HG02884 (cell line): ENCODE measurements around the gene CGB5.
"Not testable (repeated sequence)": the region's sequence is repeated elsewhere in the genome, so short reads cannot be mapped to it uniquely, and the experiment has no call there.

ENCODE experiments used
- ATAC-seq: cut with Tn5 transposase; IDR thresholded peaks from one replicate; pipeline ENCODE4 v1.9.1; 2021; ENCODE audit warnings: mild to moderate bottlenecking, moderate library complexity; ENCODE audit not compliant: unreplicated experiment

CGB5 gene

GRCh38 chr19:49043548-49043947, at the start of gene CGB5:
Gene CGB5 (plus strand): TSS chr19:49043848. CDS start chr19:49044210, 362 bp downstream.
- ATAC-seq, result not testable (repeated sequence)

DNA sequence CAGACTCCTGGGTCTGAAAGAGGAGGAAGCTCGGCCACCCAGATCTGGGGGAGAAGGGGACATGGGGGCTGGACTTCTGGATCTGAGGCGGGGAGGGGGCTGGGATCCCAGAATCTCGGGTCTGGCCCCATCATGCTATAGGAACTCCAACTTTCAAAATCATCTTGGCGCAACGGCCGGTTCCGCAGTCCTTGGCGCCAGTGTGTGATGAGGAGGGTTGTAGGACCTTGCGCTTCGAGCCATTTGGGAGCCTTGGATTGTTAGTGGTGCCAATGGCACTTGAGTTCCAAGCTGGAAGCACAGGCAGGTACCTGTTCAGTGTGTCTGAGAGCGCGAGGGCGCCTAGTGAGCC, 49.6 kb upstream of the CGB5 start:
- ATAC-seq, result no peak

- no peak for ATAC-seq
Observed at GRCh38 chr19:48997972-48998371, 45.7 kb upstream of the CGB5 start.

DNA sequence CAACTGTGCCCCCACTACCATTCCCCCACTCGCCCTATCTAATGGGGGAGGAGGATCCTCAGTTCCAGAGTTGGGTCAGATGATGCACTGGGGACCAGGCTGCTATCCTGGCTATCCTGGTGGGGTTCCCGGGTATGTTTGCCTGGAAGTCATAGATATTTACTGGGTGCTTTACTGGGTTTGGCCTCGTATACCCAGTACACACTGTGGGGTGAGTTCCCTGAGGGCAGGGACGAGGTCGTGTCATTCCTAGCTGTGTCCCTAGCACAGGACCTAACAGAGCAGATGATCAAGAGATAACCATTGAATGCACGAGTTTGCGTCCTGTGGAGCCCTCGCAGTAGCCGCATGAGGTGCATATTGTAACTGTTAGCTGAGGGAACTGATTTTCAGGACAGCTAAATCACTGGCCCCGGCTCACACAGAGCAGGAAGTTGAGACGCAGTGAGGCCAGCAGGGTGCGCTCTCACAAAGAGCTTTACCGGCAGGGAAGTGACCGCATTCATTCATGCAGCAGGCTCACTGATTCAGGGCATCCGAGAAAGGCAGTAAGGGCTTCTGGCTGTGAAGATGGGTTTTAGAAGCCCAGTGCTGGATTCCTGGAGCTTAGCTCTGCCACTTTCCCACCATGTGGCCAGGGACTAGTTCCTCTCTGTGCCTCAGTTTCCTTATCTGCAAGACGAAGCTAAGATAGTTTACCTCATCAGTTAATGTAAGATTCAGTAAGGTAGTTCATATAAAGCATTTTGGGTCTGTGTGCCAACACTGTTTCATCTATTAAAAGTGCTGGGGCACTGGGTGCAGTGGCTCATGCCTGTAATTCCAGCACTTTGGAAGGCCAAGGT, 43.9 kb upstream of the CGB5 start:
- no peak for ATAC-seq

DNA sequence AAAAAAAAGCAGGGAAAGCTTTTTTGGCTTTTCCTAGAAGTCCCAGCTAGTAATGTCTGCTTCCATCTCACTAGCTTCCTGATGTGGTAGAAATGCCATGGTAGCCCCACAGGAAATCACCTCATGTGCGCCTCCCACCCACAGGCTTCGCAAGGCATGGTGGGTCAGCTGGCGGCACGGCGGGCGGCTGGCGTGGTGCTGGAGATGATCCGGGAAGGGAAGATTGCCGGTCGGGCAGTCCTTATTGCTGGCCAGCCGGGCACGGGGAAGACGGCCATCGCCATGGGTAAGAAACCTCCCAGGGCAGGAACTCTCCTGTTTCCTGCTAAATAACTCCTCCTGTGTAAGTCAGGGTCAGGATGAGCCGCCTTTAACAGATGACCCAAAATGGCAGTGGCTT, 39.5 kb upstream of the CGB5 start:
- ATAC-seq, result no peak

- no peak for ATAC-seq
Observed at GRCh38 chr19:49004964-49005614, 38.6 kb upstream of the CGB5 start.

- no peak for ATAC-seq
Observed at GRCh38 chr19:49006905-49007304, 36.7 kb upstream of the CGB5 start.

GRCh38 chr19:49009828-49010227, 33.8 kb upstream of the CGB5 start:
- no peak for ATAC-seq

- ATAC-seq, result no peak
Observed at GRCh38 chr19:49010453-49010852, 33.2 kb upstream of the CGB5 start.

DNA sequence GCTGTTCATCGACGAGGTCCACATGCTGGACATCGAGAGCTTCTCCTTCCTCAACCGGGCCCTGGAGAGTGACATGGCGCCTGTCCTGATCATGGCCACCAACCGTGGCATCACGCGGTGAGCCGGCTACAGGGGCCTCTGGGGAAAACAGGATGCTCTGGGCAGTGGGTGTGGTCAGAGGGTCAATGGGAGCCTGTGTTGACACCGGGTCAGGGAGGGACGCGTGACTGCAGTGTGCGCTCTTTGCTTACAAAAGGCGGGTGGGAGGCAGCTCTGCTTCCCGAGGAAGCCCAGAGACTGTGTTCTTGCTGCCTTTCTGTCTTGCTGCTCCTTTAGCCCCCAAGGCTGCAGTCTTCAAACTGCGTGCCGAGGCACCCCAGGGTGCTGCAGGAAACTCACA, 32.5 kb upstream of the CGB5 start:
- no peak for ATAC-seq

DNA sequence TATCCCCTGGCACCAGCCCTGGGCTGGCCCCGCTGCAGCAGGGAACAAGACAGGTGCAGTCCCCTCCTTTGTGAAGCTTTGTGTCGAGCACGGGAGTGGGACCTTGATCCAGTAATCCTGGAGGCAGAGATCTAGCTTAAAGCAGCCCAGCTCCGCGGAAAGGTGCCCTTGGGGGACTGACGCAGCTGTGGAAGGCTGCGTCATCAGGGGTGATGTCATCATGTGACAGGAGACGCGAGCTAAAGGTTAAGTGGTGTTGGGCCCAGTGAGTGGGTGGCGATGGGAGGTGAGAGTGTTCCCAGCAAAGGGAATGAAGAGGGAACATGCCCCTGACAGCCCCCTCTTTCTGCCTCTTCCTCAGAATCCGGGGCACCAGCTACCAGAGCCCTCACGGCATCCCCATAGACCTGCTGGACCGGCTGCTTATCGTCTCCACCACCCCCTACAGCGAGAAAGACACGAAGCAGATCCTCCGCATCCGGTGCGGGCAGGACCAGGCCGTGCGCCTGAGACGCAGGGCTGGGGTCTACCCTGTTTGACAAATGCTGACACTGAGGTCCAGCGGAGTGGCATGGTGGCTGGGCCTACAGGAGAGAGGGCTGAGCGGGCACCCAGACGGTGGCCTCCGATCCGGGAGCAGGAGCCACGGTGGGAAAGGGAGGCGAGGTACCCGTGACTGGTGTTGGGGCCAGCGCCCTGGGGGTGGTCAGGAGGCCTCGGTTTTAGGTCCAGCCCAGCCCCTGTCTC, 29.4 kb upstream of the CGB5 start:
- no peak for ATAC-seq

DNA sequence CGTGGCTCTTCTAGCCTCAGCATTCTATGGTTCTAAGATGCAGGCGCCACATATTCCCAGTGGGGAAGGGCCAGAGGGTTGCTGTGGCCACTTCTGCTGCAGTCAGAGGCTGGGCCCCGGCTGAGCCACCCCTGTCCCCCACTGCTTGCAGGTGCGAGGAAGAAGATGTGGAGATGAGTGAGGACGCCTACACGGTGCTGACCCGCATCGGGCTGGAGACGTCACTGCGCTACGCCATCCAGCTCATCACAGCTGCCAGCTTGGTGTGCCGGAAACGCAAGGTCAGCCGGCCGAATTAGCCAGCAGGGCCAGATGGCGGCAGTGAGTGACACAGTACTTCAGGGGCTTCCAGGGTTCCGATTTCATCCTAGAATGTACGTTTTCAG, 28.8 kb upstream of the CGB5 start:
- ATAC-seq, result no peak

DNA sequence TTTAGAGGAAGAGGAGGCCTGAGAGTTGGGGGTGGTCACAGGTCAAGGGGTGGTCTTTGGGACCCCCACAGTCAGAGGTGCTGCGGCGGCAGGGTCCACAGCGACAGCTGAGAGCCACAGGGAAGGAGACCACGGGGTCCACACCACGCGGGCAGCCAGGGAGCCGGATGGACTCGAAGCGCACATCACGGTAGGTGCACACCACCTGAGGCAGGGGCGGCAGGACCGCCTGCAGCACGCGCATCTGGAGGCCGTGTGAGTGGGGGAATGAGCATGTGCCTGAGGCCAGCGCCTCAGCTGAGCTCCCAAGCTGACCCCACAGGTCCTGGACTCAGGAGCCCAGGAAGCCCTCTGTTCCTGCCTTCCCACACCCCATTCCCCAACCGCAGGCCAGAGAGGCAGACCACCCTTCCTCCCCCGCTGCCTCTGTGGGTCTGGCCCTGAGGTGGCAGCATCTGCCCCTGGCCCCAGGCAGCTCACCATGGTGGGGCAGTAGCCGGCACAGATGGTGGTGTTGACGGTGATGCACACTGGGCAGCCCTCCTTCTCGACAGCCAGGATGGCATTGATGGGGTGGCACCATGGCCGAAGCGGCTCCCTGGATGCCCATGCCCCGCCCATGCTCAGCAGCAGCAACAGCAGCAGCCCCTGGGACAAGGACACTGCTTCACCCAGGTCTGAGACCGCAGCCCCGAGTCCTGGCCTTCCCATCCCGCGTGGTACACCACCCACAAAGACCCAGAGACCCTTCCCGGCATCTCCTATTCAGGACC, 27.4 kb upstream of the CGB5 start:
- ATAC-seq, result no peak

- ATAC-seq, result no peak
Observed at GRCh38 chr19:49017041-49017665, 26.5 kb upstream of the CGB5 start, which contains the start of gene LHB. Gene LHB (minus strand): TSS chr19:49017091. CDS start chr19:49017081, 10 bp downstream.

- ATAC-seq, result no peak
Observed at GRCh38 chr19:49017666-49018351, 25.8 kb upstream of the CGB5 start.

DNA sequence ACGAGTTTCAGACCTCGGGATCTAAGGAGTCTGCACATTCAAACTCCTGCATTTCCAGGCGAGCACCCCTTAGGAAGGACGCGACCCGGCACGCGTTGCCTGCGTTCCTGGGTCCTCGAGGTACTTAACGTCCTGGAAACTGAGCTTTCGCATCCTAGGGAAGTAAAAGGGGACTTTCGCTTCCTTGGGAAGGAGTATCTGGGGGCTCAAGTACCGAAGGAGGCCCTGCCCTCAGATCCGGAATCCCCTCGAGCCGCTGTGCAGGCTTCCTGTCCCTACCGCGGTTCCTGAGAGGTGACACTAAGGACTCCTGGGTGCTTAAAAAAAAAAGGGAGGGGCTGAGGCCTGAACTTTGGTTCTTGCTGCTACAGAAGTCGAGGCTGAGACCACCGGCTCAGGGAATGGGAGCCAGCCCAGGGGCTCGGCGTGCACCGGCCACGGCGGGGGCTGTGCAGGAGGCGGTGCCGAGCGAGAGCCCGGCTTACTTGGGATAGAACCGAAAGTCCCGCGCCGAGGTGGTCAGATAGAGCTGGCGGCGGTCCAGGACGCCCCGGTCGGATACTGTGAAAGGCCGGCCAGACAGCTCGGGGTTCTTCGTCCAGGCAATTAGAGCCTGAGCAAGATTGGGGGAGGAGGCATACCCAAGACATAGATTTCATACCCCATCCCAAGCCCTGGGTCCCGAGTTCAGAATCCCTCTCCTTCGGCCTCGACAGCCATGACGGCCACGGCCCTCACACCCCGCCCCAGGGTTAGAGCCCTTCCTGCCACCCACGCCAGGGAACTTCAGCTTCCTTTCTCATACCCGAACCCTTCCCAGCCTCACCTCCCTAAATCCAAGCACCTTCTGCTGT, 25.0 kb upstream of the CGB5 start:
- ATAC-seq, result not testable (repeated sequence)

DNA sequence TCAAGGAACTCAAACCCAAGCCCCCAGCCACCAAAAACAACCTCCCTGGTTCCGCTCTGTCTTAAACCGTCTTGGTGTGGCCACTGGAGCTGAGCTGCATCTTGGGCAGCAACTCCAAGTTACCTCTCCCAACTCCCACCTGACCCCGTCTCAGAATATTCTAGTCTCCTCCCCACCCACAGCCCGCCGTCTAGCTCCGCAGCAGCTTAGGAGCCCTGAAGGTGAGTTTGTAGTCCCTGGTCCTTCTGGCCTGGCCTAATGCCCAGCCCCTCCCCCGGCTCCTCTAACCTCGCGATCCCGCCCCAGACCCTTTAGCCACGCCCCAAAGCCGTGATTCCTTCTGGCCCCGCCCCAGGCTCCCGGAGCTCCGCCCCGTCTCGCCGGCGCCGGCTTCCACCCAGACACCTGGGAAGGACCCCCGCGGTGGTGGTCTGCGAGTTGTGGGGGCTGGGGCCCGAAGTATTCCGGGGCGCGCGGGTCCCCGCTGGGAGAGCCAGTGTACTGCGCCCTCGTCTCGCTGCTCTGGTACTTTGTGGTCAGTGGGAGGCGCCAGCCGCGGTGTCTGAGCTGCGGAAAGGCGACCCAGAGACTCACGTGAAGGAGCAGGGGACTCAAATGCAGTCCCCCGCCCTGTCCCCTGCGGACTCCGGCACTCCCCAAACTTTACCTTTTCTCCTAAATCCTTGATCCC, 24.3 kb upstream of the CGB5 start:
- no peak for ATAC-seq

DNA sequence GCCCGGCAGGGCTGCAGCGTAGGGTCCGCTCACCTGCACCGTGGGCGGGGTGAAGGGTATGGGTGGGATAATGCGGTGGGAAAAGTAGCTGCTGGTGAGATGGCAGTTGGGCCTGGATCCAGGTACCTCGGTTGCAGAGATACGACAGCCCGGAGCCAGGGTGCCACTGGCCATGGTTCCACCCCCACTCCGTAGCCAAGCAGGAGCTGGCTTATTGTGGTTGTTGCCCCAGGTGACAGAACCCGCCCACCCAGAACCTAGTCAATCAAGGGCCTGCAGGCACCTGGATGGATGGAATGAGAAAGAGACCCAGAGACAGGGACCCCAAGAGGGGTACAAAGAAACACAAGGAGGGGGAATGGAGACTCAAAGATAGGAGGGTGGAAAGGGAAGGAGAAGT, 23.3 kb upstream of the CGB5 start:
- ATAC-seq, result no peak
